ENCODE measurements around the gene UCMA. TPM values are rescaled to one million over a fixed set of nuclear protein-coding genes. Genes with fewer than 3 reads are reported as not detected.
"Not testable (repeated sequence)": the region's sequence is repeated elsewhere in the genome, so short reads cannot be mapped to it uniquely, and the experiment has no call there.

Gene UCMA, protein sequence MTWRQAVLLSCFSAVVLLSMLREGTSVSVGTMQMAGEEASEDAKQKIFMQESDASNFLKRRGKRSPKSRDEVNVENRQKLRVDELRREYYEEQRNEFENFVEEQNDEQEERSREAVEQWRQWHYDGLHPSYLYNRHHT
- not detected for total RNA-seq

GRCh38 chr10:13234172-13234571 lies at the start of gene UCMA:
Gene UCMA, minus strand, starts transcription at chr10:13234374. Its CDS starts 116 bp downstream, at chr10:13234258.
- no peak for DNase-seq (ENCODE audit: low spot score)

DNA sequence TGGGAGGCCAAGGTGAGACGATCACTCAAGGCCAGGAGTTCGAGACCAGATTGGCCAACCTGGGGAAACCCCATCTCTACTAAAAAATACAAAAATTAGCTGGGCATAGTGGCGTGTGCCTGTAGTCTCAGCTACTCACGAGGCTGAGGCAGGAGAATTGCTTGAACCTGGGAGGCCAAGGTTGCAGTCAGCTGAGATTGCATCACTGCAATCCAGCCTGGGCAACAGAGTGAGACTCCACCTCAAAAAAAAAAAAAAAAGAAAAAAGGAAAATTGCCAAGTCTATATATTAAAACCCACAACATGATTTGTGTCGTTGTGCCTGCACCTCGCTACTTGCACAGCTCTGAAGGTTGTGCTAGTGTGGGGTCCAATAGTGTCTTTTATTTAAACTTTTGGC lies 48.2 kb upstream of the UCMA start:
- not testable (repeated sequence) for DNase-seq (ENCODE audit: low spot score)

GRCh38 chr10:13276749-13277365 lies 42.7 kb upstream of the UCMA start:
- DNase-seq (ENCODE audit: low spot score), result no peak

- not testable (repeated sequence) for DNase-seq (ENCODE audit: low spot score)
These were observed 42.0 kb upstream of the UCMA start for GRCh38 chr10:13276146-13276545.

DNA sequence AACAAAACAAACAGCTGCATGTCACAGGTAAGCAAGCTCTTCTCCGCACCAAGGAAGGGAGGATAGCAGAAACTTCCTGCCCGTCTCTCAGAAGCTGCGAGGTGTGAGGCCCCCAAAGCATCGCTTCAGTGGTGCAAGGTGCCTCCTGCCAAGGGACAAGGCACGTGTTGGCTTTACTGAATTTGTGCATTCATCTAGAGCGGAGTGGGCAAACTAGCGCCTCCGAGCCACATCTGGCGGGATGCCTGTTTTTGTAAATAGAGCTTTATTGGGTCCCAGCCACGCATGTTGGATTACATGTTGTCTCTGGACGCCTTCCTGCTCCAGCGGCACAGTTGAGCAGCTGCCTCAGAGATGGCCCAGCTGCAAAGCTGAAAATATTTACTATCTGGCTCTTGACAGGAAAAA lies 38.0 kb upstream of the UCMA start:
- peak; percentile 21 for DNase-seq (ENCODE audit: low spot score)

- peak; percentile 18 for DNase-seq (ENCODE audit: low spot score)
These were observed 37.5 kb upstream of the UCMA start for GRCh38 chr10:13271552-13272163.

DNA sequence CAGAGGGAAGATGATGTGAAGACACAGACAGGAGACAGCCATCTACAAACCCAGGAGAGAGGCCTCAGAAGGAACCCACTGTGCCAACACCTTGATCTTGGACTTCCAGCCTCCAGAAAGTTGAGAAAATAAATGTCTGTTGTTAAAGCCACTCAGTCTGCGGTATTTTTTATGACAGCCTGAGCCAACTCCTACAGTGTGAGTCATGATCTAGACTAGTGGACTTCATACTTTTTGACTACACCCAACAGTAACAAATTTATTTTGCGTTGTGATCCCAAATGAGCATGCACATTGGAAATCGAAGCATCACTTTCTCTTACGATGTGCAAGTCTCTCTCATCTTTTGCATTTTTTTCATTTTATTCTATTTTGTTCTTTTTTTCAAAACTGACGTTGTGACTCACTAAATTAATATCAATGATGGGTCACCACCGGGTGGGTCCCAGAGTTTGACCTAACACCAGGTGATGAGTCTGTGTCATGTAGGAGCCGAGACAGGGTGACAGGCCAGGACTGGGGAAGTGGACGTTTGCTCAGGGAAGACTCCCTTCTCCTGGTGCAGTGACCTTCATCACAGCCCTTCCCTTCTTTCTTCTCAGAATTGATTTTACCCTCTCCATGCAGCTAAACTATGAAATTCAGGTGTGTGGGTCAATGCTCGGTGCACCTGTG lies 36.8 kb upstream of the UCMA start:
- DNase-seq (ENCODE audit: low spot score), result no peak

DNA sequence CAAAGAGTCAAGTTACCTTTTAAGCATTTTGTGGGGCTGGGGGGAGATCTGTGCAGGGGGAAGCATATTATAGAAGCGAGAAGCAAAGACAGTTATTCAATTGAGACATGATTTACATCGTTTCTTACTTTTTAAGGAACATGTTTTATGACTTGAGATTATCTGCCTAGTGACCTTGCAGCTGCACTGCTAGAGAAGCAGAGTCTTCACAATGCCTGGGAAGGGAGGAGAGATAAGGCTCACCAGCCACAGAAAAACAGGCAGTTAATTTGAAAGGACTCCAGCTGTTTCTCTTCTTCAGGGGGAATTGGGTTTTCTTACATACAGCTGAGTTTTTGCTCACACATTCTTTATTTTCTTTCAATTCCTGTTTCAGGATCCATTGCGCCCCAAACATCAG lies 34.7 kb upstream of the UCMA start:
- no peak for DNase-seq (ENCODE audit: low spot score)

GRCh38 chr10:13268310-13268709 lies 34.1 kb upstream of the UCMA start:
- no peak for DNase-seq (ENCODE audit: low spot score)

DNA sequence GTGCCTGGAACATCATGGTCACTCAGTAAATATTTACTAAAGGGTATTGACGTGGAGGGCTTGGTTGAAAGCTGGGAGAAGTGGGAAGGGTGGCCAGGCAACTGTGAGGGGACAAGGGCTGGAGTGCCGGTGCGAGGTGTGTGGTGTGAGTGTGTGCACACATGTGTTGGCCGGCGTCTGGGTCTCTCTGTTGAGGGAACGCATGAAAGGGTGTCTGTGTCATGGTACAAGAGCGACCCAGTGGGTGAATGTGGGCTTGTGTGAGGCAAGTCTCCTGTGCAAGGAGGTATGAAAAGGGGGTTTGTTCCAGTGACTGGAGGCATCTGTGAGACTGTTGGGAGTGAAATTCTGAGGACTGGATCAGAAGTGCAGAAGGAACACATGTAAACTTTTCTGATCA lies 29.4 kb upstream of the UCMA start:
- DNase-seq (ENCODE audit: low spot score), result no peak

GRCh38 chr10:13262433-13262832 lies 28.3 kb upstream of the UCMA start:
- no peak for DNase-seq (ENCODE audit: low spot score)

DNA sequence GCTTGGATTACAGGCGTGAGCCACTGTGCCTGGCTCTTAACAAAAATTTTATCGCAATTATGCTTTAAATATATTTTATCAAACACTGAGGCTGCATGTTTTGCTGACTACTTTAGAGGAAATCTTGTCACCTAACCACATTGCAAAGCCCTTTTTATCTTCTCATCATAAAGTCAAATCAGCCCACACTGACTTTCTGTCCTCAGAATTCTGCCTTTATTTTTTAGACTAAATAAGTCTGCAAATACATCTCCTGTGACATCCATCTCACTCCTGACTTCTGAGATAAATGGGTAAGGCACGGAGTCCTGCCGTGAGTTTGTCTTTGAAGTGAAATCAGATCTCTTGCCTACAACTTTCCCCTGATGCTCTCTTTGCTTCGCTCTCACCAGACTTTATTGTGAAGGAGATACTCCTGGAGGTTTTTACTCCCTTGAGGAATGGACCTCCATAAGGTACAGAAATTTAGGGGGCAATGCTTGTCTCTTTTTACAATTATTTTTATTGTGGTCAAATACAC lies 23.5 kb upstream of the UCMA start:
- DNase-seq (ENCODE audit: low spot score), result no peak

GRCh38 chr10:13256627-13257026 lies 22.5 kb upstream of the UCMA start:
- DNase-seq (ENCODE audit: low spot score), result no peak

- no peak for DNase-seq (ENCODE audit: low spot score)
These were observed 19.6 kb upstream of the UCMA start for GRCh38 chr10:13253726-13254125.

- no peak for DNase-seq (ENCODE audit: low spot score)
These were observed 13.6 kb upstream of the UCMA start for GRCh38 chr10:13247784-13248183.

DNA sequence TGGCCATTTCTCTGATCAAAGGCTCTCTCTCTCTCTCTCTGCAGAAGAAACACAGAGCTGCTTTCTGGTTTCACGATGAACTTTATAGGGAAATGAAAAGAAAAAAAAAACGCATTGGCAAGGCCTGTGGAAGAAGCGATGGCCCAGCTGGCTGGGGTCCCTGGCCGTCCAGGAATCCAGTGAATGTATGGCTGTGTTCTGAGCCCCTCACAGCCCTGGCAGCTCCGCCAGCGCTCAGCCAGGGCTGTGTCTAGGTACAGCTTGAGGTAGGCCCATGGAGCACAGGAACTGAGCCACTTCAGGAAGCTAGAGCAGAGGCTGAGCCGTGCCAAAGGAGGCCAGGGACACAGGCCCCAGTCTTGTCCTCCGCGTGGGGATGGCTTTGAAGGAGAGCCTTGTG lies 13.1 kb upstream of the UCMA start:
- no peak for DNase-seq (ENCODE audit: low spot score)

- not testable (repeated sequence) for DNase-seq (ENCODE audit: low spot score)
These were observed 8.1 kb upstream of the UCMA start for GRCh38 chr10:13242260-13242659.

DNA sequence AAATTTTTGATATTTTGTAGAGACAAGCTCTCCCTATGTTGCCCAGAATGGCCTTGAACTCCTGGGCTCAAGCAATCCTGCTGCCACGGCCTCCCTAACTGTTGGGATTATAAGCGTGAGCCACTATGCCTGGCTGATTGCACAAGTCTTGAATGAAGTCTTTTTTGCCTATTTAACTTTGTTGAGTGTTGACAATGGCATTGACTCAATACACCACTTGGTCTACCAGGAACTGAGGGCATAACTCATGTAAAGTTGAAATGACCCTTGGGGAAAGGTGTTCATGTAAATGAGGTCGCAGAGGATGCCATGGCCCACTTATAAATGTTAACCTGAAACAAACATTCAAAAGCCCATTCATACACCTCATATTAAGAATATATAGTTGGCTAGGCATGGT lies 7.4 kb upstream of the UCMA start:
- no peak for DNase-seq (ENCODE audit: low spot score)

- DNase-seq (ENCODE audit: low spot score), result no peak
These were observed 5.7 kb upstream of the UCMA start for GRCh38 chr10:13239923-13240322.

- DNase-seq (ENCODE audit: low spot score), result no peak
These were observed 4.3 kb upstream of the UCMA start for GRCh38 chr10:13238271-13239077.

DNA sequence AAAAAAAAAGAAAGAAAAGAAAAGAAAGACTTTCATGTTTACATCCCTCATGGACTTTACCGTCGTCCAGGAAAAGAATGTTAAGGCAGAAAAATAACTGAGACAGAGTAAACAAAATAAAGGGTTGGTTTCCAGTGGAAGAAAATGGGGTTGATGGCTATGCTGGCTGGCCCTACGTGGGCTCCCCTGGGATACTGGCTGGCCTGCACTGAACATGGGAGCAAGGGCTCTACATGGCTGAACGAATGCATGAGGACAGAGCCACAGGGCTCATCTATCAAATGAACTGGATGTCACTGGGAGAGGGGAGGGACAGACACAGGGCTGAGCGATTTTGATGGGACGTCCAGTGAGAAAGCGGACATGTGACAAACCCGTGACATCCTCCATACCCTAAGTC lies 2.5 kb upstream of the UCMA start:
- DNase-seq (ENCODE audit: low spot score), result no peak

DNA sequence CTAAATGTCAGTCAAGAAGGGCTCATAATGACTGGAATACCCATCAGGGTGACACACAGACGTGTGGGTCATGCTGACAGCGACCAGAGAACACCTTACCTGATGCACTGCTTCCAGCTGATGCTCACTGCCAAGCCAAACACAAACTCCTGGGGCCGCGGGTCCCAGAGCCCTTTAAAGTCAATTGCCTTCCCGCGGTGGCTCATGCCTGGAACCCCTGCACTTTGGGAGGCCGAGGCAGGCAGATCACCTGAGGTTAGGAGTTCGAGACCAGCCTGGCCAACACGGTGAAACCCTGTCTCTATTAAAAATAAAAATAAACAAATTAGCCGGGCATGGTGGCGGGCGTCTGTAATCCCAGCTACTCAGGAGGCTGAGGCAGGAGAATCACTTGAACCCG lies 562 bp upstream of the UCMA start:
- DNase-seq (ENCODE audit: low spot score), result not testable (repeated sequence)

Data from mucosa of gallbladder (tissue), 1 donor.